Motor neuron (in vitro differentiated cells): Measurements from ENCODE around the gene MACROD2. TPM values are rescaled to one million over a fixed set of nuclear protein-coding genes. Genes with fewer than 3 reads are reported as not detected.

Source experiments
- ATAC-seq, 8 experiments: fragments of 200-7000 bp; cut with Tn5 transposase; replicated peaks in 6 of 8; 2 replicates each; pipeline ENCODE4 v1.8.0; 2021; ENCODE audit warnings: mild to moderate bottlenecking in 8 of 8, moderate library complexity in 8 of 8
- H3K27ac ChIP-seq, 2 donors: fragments of 250-450 bp; sonication (Bioruptor Pico); 2 replicates each; pipeline ENCODE4 v1.9.0; 2021; ENCODE audit warnings: antibody characterized with exemption in 2 of 2, mild to moderate bottlenecking in 2 of 2, moderate library complexity in 1 of 2
- H3K4me1 ChIP-seq, 2 donors: fragments of 250-450 bp; sonication (Bioruptor Pico); replicated peaks in 1 of 2; 2 replicates each; pipeline ENCODE4 v1.6.1; 2021; ENCODE audit warnings: antibody characterized with exemption in 2 of 2, mild to moderate bottlenecking in 2 of 2, moderate library complexity in 1 of 2
- H3K4me3 ChIP-seq, 5 donors: fragments of 250-450 bp; sonication (Bioruptor Pico); 2 replicates each; pipeline ENCODE4 v1.9.0; 2021; ENCODE audit warnings: antibody characterized with exemption in 5 of 5, mild to moderate bottlenecking in 5 of 5, moderate library complexity in 4 of 5
- WGBS, 10 experiments: fragments of 450-650 bp; shearing (Covaris generic); methylation state at CpG; one replicate each; pipeline ENCODE4 v1.0.0; 2022; 5-methylcytosine and 5-hydroxymethylcytosine counted together
- in situ Hi-C, 9 experiments: fragments of 400-800 bp; cut with MboI; loops; one replicate each; pipeline ENCODE4 v1.15.0; 2021; ENCODE audit warnings: low sequenced_read_pairs in 9 of 9, low pct_unique_long_range_greater_than_20kb in 2 of 9; ENCODE audit not compliant: unreplicated experiment in 9 of 9
- total RNA-seq, 8 experiments: library from RNA; unstranded; fragments of 300-600 nt; gene quantifications; 2 replicates each; pipeline versions ENCODE4 v1.2.3 to v1.2.4, GENCODE V29; 2022

Gene MACROD2
- total RNA-seq, 8 experiments from 2014 or later: 4.3 to 24.9 (median 10.4) TPM

- peaks cover 3 to 20% of the 10 kb centered on the region in 2 donors for H3K4me1 ChIP-seq
- ATAC-seq: no peak
- H3K27ac ChIP-seq: no peak overlapping the region
- H3K4me3 ChIP-seq: peak overlapping the region; percentile 31 to 78 (median 43)
- in situ Hi-C loops: loop anchor here in 1 of 9 experiments (25.0 kb wide), 2 partner anchors 902 to 1427 kb away; no protein-coding TSS in a partner anchor
These were observed 339.7 kb downstream of the MACROD2 start for GRCh38 chr20:14335052-14335451.

DNA sequence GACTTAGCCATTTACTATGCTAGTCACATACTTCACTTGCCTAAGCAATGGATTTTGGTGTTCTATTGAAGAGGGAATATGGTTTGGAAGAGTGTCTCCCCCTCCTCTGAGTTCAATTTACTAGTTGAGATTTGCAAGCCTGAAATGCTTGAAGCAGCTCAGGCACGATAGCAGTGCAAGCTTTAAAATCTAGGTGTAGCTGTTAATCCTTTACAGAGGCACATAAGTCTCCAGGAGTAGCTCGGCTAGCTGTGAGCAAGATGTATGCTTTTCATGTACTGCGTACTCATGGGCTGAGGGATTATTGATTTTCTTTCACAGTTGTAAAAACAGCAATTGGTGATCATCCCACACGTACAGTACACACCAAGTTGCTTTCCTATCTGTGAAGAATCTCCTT is 341.4 kb downstream of the MACROD2 start:
- Histone ChIP-seq H3K4me1 (peaks cover 3 to 10% of the 10 kb centered on the region in 2 donors), H3K27ac (peak overlapping the region in 1 of 2 donors; percentile 13), H3K4me3 (peak overlapping the region; percentile 31 to 78 (median 43))
- in situ Hi-C loops: loop anchor here in 1 of 9 experiments (25.0 kb wide), 2 partner anchors 901 to 1426 kb away; no protein-coding TSS in a partner anchor
- WGBS, 10 experiments: 0 to 41% (median 21%) methylated on average over 1 to 4 of the region's 4 CpGs; no CpG with 5 or more reads in 2 of the 10 experiments
- ATAC-seq: peak in 6 of 8 experiments; percentile 3 to 50 (median 42)

- Histone ChIP-seq H3K4me1 (peaks cover 3 to 10% of the 10 kb centered on the region in 2 donors), H3K4me3 (peak within 1 kb of the TSS; percentile 31 to 78 (median 43)), H3K27ac (peak within 1 kb of the TSS in 1 of 2 donors; percentile 13)
- in situ Hi-C loops: loop anchor here in 1 of 9 experiments (25.0 kb wide), 2 partner anchors 900 to 1425 kb away; no protein-coding TSS in a partner anchor
- ATAC-seq: peak; percentile 96 to 100 (median 98)
- 0 to 68% (median 6%) methylated on average over 3 to 7 of the region's 12 CpGs for WGBS, 10 experiments
These were observed 342.3 kb downstream of the MACROD2 start, which contains the start of gene FLRT3 for GRCh38 chr20:14337400-14338171. TSS of gene FLRT3 (minus strand) at chr20:14337612. CDS start at chr20:14327506, 10,106 bp downstream.

GRCh38 chr20:14341801-14342200 is 346.5 kb downstream of the MACROD2 start:
- no peak for ATAC-seq
- in situ Hi-C loops: loop anchor here in 1 of 9 experiments (25.0 kb wide), 2 partner anchors 896 to 1420 kb away; no protein-coding TSS in a partner anchor
- 77 to 100% (median 95%) methylated on average over 1 to 4 of the region's 4 CpGs; no CpG with 5 or more reads in 4 of the 10 experiments for WGBS, 10 experiments

DNA sequence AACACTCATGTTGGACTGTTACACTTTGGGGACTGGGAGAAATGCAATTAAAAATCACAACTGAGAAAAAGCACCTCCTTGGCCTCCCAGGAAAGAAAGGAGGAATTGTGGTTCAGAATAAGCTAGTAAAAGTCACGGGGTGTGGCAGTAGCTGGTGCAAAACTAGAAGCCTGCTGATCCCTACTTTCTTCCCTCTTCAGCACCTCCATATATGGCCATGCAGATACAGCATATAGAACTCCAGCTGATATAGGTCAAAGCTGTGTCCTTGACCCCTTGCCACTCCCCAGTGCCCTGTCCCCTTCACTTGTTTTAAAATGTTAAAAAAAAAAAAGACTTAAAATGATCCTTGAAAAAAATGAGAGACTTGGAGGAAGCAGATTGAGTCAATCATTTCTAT is 347.6 kb downstream of the MACROD2 start:
- in situ Hi-C loops: loop anchor here in 1 of 9 experiments (25.0 kb wide), 2 partner anchors 894 to 1419 kb away; no protein-coding TSS in a partner anchor
- ATAC-seq: no peak
- WGBS, 10 experiments: 40 to 71% (median 67%) methylated on average over 1 of the region's 1 CpG; no CpG with 5 or more reads in 5 of the 10 experiments
- Histone ChIP-seq H3K4me1 (no peaks in the 10 kb centered on the region), H3K4me3 (no peak overlapping the region), H3K27ac (no peak overlapping the region)

More at GRCh38 chr20:14341801-14342200, 346.5 kb downstream of the MACROD2 start:
- Histone ChIP-seq H3K4me1 (no peaks in the 10 kb centered on the region), H3K4me3 (no peak overlapping the region), H3K27ac (no peak overlapping the region)

GRCh38 chr20:14343491-14344065 is 348.3 kb downstream of the MACROD2 start:
- H3K27ac ChIP-seq: no peak overlapping the region
- no peaks in the 10 kb centered on the region for H3K4me1 ChIP-seq
- in situ Hi-C loops: loop anchor here in 1 of 9 experiments (25.0 kb wide), 2 partner anchors 894 to 1419 kb away; no protein-coding TSS in a partner anchor
- no peak overlapping the region for H3K4me3 ChIP-seq
- 40 to 95% (median 75%) methylated on average over 1 to 2 of the region's 2 CpGs; no CpG with 5 or more reads in 2 of the 10 experiments for WGBS, 10 experiments
- no peak for ATAC-seq

DNA sequence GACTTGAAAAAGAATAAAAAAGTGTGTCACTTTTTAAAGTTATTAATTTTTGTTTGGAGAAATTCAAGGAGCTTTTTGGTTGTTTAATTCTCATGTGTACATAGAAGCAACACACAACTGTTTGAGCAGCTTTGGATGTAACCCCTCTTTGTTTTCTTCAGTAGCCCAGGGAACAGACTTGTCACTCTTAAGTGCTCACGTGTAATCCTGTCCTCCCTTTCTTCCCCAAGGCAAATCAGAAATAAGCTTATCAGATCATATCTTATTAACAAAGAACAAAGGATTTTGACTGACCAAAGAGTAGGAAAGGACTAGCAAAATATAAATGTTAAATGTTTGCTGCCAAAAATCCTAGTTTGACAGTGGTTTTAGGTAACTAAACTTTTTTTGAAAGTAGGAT is 349.4 kb downstream of the MACROD2 start:
- 33 to 83% (median 60%) methylated on average over 1 of the region's 1 CpG; no CpG with 5 or more reads in 2 of the 10 experiments for WGBS, 10 experiments

DNA sequence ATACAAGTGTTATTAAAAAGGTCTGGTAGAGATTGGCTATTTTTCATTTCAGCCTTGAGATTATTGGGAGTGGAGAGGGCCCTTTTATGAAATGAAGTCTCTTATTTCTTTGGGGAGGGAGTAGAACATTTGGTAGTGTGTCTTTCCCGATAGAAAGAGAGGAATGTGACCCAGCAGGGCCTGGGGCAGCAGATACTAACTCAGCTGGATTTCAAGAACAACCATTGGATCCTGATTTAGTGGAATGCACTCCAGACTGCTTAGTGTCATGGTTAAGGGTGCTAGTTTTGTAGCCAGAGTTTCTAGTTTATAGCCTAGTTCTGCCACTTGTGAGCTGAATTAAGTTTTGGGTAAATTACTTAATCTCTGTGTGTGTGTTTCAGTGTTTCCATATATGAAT is 360.5 kb downstream of the MACROD2 start:
- in situ Hi-C loops: no loop called here
- 0 to 67% (median 0%) methylated on average over 1 of the region's 1 CpG; no CpG with 5 or more reads in 3 of the 10 experiments for WGBS, 10 experiments

More for the DNA sequence above, 349.4 kb downstream of the MACROD2 start:
- no peak overlapping the region for H3K4me3 ChIP-seq
- H3K27ac ChIP-seq: no peak overlapping the region
- in situ Hi-C loops: loop anchor here in 1 of 9 experiments (25.0 kb wide), 2 partner anchors 893 to 1418 kb away; no protein-coding TSS in a partner anchor
- peak in 1 of 8 experiments; percentile 53 for ATAC-seq
- no peaks in the 10 kb centered on the region for H3K4me1 ChIP-seq

GRCh38 chr20:14360416-14360815 is 365.1 kb downstream of the MACROD2 start:
- H3K27ac ChIP-seq: no peak overlapping the region
- in situ Hi-C loops: no loop called here
- no peak overlapping the region for H3K4me3 ChIP-seq
- peak in 6 of 8 experiments; percentile 29 to 84 (median 56) for ATAC-seq
- peaks cover 4 to 8% of the 10 kb centered on the region in 2 donors for H3K4me1 ChIP-seq

More for the DNA sequence above, 360.5 kb downstream of the MACROD2 start:
- Histone ChIP-seq H3K4me3 (no peak overlapping the region), H3K27ac (no peak overlapping the region), H3K4me1 (peaks cover 4 to 8% of the 10 kb centered on the region in 2 donors)
- no peak for ATAC-seq

DNA sequence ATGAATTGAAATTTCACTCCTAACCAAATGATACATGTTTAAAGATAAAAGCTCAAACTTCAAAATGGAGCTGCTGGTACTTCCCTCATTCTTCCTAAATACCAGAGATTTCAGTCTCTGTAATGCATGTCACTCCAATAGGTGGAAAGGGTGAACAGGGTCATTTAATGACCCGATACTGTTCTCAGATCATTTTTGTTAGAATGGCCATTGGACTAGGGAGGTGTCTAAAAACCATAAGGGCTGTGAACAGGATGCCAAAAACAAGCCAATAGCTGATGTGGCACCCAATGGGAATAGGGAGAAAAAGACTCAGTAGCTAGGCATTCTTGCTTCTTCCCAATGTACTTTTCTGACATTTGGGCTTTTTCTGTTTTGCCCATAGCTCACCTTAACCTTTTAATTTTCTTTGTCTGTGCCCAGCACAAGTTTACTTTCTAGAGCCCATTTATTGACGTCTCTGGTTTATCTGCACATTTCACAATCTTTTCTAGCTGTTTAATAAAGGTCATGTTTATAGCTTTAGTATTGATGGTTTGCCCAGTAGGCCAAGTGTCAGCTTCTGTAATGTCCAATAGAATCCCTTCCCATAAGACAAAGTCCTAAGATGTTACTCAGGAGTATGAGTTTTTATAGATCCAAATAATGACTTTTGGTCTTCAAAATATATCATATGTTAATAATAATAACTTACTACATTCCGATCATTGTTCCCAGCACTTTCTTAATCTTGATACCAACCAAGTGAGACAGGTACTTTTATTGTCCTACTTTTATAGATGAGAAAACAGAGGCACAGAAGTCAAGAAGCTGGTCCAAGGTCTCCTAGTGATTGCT is 366.4 kb downstream of the MACROD2 start:
- H3K27ac ChIP-seq: no peak overlapping the region
- 41 to 100% (median 90%) methylated on average over 1 to 3 of the region's 3 CpGs; no CpG with 5 or more reads in 1 of the 10 experiments for whole genome bisulfite sequencing, 10 experiments
- no peak for ATAC-seq
- in situ Hi-C loops: no loop called here
- H3K4me3 ChIP-seq: no peak overlapping the region
- H3K4me1 ChIP-seq: peaks cover 4 to 8% of the 10 kb centered on the region in 2 donors

DNA sequence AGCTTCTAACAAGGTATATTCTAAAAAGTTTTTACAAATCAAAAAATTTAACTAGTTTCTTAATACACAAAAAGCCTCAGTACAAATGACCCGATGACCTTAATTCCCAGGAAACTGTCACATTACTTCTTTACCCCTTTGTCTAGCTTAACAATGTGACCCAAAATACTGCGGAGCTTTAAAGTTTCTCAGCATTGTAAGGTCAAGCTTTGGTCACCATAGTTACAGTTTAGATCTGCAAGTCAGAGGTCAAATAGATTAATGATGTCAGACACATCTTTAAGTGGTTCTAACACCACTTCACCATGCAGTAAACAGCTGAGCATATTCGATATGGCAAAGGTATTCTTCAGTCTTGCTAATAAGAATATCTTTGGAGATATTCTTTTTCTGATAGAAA is 378.9 kb downstream of the MACROD2 start:
- Histone ChIP-seq H3K27ac (no peak overlapping the region), H3K4me1 (peaks cover 35 to 39% of the 10 kb centered on the region in 2 donors), H3K4me3 (no peak overlapping the region)
- WGBS, 10 experiments: 0 to 100% (median 32%) methylated on average over 1 to 3 of the region's 3 CpGs; no CpG with 5 or more reads in 2 of the 10 experiments
- in situ Hi-C loops: no loop called here
- ATAC-seq: peak in 3 of 8 experiments; percentile 34 to 39 (median 35)

DNA sequence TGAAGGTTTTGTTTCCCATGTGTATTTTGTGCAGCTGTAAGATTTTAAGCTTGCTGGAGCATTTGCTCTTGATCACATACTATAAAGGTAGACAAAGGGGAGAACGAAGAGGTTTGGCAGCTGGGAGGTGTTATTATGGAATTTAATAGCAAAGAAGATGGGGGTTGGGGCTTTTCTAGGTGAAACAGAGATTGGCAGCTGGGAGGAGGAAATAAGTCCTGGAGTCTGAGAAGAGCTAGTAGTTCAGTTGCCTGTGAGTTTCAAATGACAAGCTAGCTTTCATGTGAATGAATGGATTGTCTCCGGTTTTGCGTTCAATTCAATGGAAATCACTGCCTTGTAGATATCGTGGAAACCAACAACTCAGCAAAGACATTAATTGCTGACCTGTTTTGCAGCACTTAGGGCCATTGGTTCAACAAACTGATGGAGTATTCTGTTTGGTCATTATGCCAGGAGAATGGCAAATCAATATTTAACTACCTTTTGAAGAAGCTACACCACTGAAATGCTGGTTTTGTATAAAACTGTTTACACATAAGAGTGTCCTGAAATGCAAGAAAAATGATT is 380.2 kb downstream of the MACROD2 start:
- H3K27ac ChIP-seq: no peak overlapping the region
- no peak overlapping the region for H3K4me3 ChIP-seq
- peaks cover 35 to 39% of the 10 kb centered on the region in 2 donors for H3K4me1 ChIP-seq
- ATAC-seq: peak in 4 of 8 experiments; percentile 33 to 52 (median 41)
- 0 to 71% (median 23%) methylated on average over 3 to 4 of the region's 4 CpGs; no CpG with 5 or more reads in 2 of the 10 experiments for WGBS, 10 experiments
- in situ Hi-C loops: no loop called here
